GM18502 (cell line): ENCODE measurements around the gene ZNF607.

ENCODE experiments used
- ATAC-seq: cut with Tn5 transposase; IDR thresholded peaks from one replicate; pipeline ENCODE4 v1.9.1; 2021; ENCODE audit warnings: mild to moderate bottlenecking; ENCODE audit not compliant: unreplicated experiment, poor library complexity

The ZNF607 gene

GRCh38 chr19:37654629-37655300 is 64.8 kb downstream of the ZNF607 start:
- ATAC-seq = peak; percentile 39

DNA sequence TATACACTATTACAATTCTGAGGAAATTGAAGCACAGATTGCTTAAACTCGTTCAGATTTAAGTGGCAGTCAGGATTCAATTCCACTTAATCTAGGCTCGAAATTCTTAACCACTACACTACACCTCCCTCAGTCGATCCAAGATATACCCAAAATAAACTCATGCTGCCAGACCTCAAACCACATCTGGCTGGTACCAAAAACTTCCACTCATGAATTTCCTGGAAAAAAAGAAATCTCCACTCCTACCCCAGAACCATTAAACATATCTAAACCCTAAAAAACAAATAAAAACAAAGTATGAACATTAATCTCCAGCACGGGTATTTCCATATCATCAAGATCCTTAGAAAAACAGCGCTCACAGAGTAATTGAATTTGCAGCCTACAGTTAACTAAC is 65.4 kb downstream of the ZNF607 start:
- no peak for ATAC-seq
